Activated T-helper 17 cell treated with anti-CD3 and anti-CD28 coated beads, Interleukin-2, amount 50 U/mL, for 72 hours (primary cell): ENCODE data around the gene SNUPN. TPM values are rescaled to one million over a fixed set of nuclear protein-coding genes. Genes with fewer than 3 reads are reported as not detected.
A peak's percentile ranks its signal among the peaks of the same experiment; 100 is the strongest.
"Not testable (repeated sequence)": the region's sequence is repeated elsewhere in the genome, so short reads cannot be mapped to it uniquely, and the experiment has no call there.

Experiments used
- ATAC-seq: fragments of 150-1000 bp; cut with Tn5 transposase; replicated peaks from 2 replicates; pipeline ENCODE4 v1.10.0; 2021; ENCODE audit warnings: mild to moderate bottlenecking, moderate library complexity
- H3K27ac Mint-ChIP-seq: one replicate; pipeline ENCODE4 v1.8.0; 2022; ENCODE audit warnings: mixed read lengths
- H3K27me3 Mint-ChIP-seq: one replicate; pipeline ENCODE4 v1.8.0; 2022; ENCODE audit warnings: mixed read lengths
- H3K36me3 Mint-ChIP-seq: one replicate; pipeline ENCODE4 v1.8.0; 2022; ENCODE audit warnings: low read depth, mild to moderate bottlenecking, mixed read lengths
- H3K4me1 Mint-ChIP-seq: one replicate; pipeline ENCODE4 v1.8.0; 2022; ENCODE audit warnings: mixed read lengths
- H3K4me3 Mint-ChIP-seq: one replicate; pipeline ENCODE4 v1.8.0; 2022; ENCODE audit warnings: mild to moderate bottlenecking, mixed read lengths
- H3K9me3 Mint-ChIP-seq: one replicate; pipeline ENCODE4 v1.8.0; 2022; ENCODE audit warnings: mixed read lengths
- total RNA-seq, 2 donors: library from RNA; stranded (reverse); gene quantifications; one replicate each; pipeline ENCODE4 v1.2.3, GENCODE V29; 2022

SNUPN gene
- total RNA-seq, 2 donors from 2014 or later, result 26.0 to 34.8 TPM

DNA sequence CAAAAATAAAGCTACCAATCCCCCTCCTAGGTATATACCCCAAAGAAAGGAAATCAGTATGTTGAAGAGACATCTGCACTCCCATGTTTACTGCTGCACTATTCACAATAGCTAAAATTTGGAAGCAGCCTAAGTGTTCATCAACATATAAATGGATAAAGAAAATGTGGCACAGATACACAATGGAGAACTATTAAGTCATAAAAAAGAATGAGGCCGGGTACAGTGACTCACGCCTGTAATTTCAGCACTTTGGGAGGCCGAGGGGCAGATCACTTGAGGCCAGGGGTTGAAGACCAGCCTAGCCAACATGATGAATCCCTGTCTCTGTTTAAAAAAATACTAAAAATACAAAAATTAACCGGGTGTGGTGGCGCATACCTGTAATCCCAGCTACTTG lies 36.5 kb downstream of the SNUPN start:
- no peak for ATAC-seq
- Mint-ChIP-seq H3K27me3 (no peaks in the 10 kb centered on the region), H3K4me1 (peaks cover 10% of the 10 kb centered on the region), H3K27ac (no peak overlapping the region), H3K4me3 (no peak overlapping the region), H3K9me3 (no peaks in the 10 kb centered on the region), H3K36me3 (peaks cover 33% of the 10 kb centered on the region)

DNA sequence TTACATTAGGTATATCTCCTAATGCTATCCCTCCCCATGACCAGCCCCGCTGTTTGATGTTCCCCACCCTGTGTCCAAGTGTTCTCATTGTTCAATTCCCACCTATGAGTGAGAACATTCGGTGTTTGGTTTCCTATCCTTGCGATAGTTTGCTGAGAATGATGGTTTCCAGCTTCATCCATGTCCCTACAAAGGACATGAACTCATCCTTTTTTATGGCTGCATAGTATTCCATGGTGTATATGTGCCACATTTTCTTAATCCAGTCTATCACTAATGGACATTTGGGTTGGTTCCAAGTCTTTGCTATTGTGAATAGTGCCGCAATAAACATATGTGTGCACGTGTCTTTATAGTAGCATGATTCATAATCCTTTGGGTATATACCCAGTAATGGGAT lies 39.1 kb downstream of the SNUPN start:
- peaks cover 15% of the 10 kb centered on the region for H3K36me3 Mint-ChIP-seq
- H3K4me3 Mint-ChIP-seq, H3K4me1 Mint-ChIP-seq, ATAC-seq, H3K27me3 Mint-ChIP-seq, H3K9me3 Mint-ChIP-seq, H3K27ac Mint-ChIP-seq: not testable (repeated sequence)

DNA sequence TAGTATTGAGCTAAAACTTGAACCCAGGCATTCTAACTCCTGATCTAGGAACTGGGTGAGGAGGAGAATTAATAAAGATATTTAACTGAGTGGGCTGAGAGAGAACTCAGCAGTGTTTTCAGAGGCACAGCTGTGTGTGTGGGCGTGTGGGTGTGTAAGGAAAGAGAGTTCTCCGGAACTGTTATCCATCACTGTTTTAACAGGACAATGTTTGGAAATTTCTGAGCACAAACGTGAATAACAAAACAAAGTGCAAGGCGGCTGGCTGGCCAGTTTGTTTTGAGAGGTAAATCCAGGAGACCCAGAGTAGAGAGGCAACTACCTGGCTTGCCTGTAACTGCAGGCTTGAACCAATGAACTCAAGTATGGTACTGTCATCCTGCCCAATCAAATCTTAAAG lies 41.4 kb downstream of the SNUPN start:
- H3K36me3 Mint-ChIP-seq, result peaks cover 15% of the 10 kb centered on the region
- peaks cover 5% of the 10 kb centered on the region for H3K4me1 Mint-ChIP-seq
- H3K9me3 Mint-ChIP-seq, result no peaks in the 10 kb centered on the region
- no peak for ATAC-seq
- no peaks in the 10 kb centered on the region for H3K27me3 Mint-ChIP-seq
- no peak overlapping the region for H3K27ac Mint-ChIP-seq
- no peak overlapping the region for H3K4me3 Mint-ChIP-seq

DNA sequence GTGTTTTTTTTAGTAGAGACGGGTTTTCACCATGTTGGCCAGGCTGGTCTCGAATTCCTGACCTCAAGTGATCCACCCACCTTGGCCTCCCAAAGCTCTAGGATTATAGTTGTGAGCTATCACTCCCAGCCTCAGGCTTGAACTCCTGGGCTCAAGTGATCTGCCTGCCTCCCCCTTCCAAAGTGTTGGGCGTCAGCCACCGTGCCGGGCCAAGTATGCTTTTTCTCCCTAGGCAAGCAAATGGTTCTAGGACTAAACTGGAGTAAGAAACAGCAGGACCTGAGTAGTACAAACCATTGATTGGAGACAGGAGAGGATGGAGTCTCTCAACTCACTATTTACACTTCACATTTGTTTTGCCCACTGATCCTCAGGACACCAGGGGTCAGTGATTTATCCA lies 41.8 kb downstream of the SNUPN start:
- Mint-ChIP-seq H3K4me3 (no peak overlapping the region), H3K36me3 (peaks cover 15% of the 10 kb centered on the region), H3K9me3 (no peaks in the 10 kb centered on the region), H3K27ac (no peak overlapping the region), H3K27me3 (no peaks in the 10 kb centered on the region), H3K4me1 (peaks cover 5% of the 10 kb centered on the region)
- ATAC-seq, result no peak

DNA sequence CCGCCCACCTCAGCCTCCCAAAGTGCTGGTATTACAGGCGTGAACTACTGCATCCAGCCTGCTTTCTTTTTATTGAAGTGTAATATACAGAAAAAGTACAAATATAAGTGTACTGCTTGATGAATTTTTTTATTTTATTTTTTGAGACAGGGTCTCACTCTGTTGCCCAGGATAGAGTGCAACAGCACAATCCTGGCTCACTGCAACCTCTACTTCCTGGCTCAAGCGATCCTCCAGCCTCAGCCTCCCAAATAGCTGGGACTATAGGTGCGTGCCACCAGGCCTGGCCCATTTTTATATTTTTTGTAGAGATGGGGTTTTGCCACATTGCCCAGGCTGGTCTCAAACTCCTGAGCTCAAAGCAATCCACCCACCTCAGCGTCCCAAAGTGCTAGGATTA lies 42.6 kb downstream of the SNUPN start:
- not testable (repeated sequence) for H3K27me3 Mint-ChIP-seq, H3K27ac Mint-ChIP-seq, ATAC-seq

DNA sequence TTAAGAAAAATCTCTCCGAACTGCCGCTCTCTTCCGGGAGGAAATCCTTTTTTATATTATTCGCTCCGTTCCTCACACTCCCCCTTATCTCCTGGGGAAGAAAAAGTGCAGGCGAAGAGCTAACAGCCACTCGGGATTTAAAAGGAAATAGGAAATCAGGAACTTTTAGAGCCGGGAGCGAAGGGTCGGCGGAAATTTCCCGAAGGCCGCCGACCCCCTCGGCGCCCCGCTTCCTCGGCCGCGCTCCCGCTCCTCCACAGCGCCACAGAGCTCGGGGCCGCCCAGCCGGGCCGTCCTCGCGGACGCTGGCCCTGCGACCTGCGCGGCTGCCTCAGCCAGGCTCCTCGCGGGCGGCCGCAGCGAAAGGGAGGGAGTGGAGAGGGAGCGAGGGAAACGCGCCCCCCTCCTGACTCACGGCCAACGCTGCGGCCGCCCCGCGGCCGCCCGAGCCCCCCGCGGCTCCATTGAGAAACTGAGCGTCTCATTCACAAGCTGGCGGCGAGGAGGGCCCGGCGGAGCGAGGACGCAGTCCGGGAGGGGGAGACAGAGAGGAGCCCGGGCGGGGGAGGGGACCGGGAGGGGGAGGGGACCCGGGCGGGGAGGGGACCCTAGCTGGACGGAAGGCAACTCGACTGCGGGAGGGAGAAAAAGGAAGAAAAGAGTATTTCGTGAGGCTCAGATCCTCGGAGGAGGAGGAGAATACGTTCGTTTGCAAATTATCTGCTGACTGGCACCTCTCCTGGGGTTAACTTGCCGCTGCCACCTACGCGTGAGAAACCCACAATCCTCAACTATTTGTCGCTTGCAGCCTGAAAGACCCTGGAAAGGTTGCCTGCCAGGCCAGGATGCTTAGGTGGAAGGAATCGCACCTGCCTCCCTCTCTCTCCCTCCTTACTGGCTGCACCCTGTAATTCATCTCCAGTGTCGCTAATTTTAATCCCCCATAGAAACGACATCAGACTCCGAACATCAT lies 46.3 kb downstream of the SNUPN start, which contains the start of gene PTPN9:
PTPN9 (minus strand) TSS at position 368 of the 973 bp plus-strand sequence. CDS start 539 bp downstream, outside the sequence.
- H3K4me3 Mint-ChIP-seq, result peak within 1 kb of the TSS; percentile 96
- ATAC-seq, result peak; percentile 77
- H3K27ac Mint-ChIP-seq, result peak within 1 kb of the TSS; percentile 98
- no peaks in the 10 kb centered on the region for H3K27me3 Mint-ChIP-seq
- no peaks in the 10 kb centered on the region for H3K9me3 Mint-ChIP-seq
- H3K4me1 Mint-ChIP-seq, result peaks cover 10% of the 10 kb centered on the region
- peaks cover 7% of the 10 kb centered on the region for H3K36me3 Mint-ChIP-seq

More for the DNA sequence above, 42.6 kb downstream of the SNUPN start:
- peaks cover 17% of the 10 kb centered on the region for H3K36me3 Mint-ChIP-seq
- H3K4me1 Mint-ChIP-seq, H3K4me3 Mint-ChIP-seq, H3K9me3 Mint-ChIP-seq: not testable (repeated sequence)

DNA sequence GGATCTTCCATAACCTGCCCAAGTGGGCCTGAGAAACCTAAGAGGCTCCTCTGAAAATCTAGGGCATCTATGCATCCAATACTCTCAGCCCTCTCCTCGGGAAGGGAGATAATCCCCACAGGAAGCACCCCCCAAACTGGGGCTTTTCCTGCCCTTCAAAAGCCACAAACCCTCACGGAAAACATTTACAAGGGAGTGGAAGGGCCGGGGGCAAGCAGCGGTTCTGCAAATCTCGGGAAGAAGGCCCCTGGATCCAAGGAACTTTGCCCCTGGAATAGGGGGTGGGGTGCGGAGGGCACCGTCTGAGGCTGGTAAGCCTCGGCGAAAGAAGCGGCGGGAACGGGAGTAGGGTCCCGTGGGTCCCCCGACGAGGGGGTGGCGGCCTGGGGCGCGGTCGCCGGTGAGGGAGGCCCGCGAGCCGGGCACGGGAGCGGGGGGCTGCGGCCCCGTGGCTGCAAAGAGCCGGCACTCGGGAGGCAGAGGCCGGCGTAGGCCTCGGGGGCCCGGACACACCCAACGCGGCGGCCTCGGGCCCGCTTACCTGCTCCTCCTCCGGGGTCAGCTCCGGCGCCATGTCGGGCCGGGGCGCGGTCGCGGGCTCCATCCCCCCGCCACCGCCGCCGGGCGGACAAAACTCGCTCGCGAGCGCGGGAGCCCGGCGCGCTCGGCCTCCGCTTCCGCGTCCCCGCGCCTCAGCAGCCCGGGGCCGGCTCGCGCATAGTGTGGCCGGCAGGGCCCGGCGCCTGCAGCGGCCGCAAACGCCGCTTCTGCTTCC lies 47.2 kb downstream of the SNUPN start:
- Mint-ChIP-seq H3K27me3 (no peaks in the 10 kb centered on the region), H3K27ac (peak overlapping the region; percentile 98), H3K4me1 (peaks cover 15% of the 10 kb centered on the region), H3K36me3 (peaks cover 7% of the 10 kb centered on the region), H3K4me3 (peak overlapping the region; percentile 96), H3K9me3 (no peaks in the 10 kb centered on the region)
- peak; percentile 60 for ATAC-seq

DNA sequence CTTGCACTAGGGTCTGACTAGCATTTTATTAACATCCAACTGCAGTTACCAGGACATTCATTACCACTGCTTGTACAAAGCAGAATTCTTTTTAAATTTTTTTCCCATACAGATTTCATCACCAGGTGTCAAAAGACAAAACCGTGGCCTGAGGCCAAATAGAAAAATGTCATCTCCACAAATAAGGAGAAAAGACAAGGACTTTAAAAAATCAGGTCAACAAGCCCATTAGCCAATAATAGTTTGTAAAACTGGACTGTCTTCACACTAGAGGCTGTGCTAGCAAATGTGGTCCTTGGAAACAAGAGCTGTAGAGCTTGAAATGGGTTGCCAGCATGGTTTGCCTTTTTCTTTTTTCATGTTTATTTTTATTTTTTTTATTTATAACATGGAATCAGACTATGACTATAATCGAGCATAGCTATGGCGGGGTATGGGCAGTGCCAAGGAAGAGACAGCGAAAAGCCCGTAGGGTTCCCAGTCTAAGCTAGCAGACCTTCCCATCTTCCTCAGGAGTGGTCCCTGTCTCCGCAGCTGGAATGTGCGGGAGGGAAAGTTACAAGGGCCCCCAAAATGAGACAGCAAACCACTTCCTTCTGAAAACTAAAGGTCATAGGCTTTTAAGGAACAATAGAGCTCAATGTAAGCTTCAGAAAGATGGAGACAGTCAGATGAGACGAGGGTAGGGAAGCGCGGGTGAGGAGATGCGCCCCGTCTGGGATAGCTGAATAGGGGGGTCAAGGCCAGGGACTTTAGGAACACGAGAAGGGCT lies 47.9 kb downstream of the SNUPN start:
- peaks cover 7% of the 10 kb centered on the region for H3K36me3 Mint-ChIP-seq
- no peaks in the 10 kb centered on the region for H3K9me3 Mint-ChIP-seq
- no peaks in the 10 kb centered on the region for H3K27me3 Mint-ChIP-seq
- peak overlapping the region; percentile 98 for H3K27ac Mint-ChIP-seq
- ATAC-seq, result no peak
- peak overlapping the region; percentile 96 for H3K4me3 Mint-ChIP-seq
- peaks cover 21% of the 10 kb centered on the region for H3K4me1 Mint-ChIP-seq

DNA sequence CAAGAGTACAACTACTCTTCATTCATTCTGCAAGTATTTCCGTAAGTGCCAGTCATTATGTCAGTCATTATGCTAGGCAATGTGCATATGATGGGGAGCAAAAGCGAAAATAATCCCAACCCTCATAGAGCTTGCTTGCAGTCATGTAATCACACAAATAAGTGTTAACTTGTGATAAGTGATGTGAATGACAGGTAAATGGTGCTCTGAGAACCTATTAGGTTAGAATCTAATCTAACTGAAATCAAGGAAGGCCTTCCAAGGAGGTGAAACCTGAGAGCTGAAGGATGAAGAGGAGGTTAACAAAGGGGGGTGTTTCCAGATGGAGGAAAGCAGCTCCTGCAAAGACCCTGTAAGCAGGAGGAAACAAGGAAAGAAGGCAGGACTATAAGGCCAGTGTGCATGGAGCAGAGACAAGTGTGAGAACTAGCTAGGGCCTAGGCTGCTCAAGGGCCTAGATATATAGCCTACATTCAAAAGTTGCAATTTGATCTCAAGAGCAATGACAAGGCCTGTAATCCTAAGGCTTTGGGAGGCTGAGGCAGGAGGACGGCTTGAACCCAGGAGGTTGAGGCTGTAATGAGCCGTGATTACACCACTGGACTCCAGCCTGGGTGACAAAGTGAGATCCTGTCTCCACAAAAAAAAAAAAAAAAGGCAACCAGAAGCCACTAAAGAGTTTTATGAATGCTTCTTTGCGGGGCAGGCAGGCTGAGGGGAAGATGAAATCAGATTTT lies 51.7 kb downstream of the SNUPN start:
- peaks cover 15% of the 10 kb centered on the region for H3K4me1 Mint-ChIP-seq
- no peaks in the 10 kb centered on the region for H3K27me3 Mint-ChIP-seq
- peak overlapping the region; percentile 23 for H3K27ac Mint-ChIP-seq
- peaks cover 7% of the 10 kb centered on the region for H3K36me3 Mint-ChIP-seq
- peak overlapping the region; percentile 7 for H3K4me3 Mint-ChIP-seq
- H3K9me3 Mint-ChIP-seq, result no peaks in the 10 kb centered on the region
- peak; percentile 39 for ATAC-seq

DNA sequence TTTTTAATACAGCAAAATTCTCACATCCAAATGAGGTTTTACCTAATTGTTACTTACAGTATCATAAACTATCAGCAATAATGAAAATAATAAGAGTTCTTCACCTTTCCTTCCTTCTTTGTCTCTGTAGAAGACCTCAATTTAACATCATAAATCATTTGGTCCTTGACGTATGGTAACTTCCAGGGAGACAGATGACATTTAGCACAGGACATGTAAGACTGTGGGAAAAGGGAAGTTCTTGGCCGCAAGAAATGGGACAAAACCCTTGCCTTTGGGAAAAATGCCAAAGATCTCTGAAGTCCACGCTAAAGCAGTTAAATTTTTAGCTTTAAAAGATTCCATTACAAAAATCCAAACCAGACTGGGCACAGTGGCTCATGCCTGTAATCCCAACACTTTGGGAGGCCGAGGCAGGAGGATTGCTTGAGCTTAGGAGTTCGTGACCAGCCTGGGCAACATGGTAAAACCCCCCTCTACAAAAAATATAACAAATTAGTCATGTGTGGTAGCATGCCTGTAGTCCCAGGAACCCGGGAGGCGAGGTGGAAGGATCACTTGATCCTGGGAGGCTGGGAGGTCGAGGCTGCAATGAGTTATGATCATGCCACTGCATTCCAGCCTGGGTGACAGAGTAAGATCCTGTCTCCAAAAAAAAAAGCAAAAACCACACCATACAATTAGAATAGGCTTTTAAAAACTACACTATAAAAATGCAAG lies 55.2 kb downstream of the SNUPN start:
- no peak overlapping the region for H3K27ac Mint-ChIP-seq
- H3K4me3 Mint-ChIP-seq, result no peak overlapping the region
- no peak for ATAC-seq
- H3K4me1 Mint-ChIP-seq, result peaks cover 11% of the 10 kb centered on the region
- no peaks in the 10 kb centered on the region for H3K36me3 Mint-ChIP-seq
- H3K27me3 Mint-ChIP-seq, result no peaks in the 10 kb centered on the region
- H3K9me3 Mint-ChIP-seq, result no peaks in the 10 kb centered on the region

DNA sequence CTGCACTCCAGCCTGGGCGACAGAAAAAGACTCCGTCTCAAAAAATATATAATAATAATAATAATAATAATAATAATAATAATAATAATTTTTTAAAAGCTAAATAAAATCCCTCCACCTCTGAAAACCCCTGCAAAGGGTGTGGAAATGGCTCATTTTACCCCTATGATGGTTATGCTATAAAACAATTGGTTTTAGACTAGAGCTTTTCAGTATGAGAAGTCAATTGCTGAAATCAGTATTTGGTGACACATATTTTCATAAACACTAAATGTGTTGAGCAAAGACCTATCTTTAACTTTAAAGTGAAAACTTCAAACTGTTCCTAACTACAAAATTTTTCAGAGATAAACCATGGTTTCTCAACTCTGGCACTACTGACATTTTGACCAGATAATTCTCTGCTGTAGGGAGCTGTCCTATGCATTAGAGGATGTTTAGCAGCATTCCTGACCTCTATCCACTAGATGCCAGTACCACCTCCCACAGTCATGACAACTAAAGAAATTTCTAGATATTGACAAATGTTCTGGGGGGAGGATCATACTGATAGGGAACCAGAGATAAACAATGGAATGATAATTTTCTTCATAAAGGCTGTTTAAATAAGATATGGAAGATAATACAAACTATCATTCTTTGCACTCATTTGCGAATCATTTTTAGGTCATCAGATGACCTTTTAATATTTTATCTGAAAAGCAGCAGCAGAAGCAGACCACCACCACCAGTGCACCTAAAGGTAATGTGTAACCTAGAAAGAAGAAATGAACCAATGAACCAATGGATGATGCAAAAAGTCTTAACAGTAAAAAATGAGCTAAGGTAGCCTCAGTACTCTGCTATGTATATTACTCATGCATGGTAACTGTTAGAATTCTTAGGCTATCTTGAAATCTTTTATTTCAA lies 60.2 kb downstream of the SNUPN start:
- ATAC-seq, result peak; percentile 37
- no peaks in the 10 kb centered on the region for H3K9me3 Mint-ChIP-seq
- H3K36me3 Mint-ChIP-seq, result peaks cover 4% of the 10 kb centered on the region
- H3K4me1 Mint-ChIP-seq, result peaks cover 4% of the 10 kb centered on the region
- H3K27me3 Mint-ChIP-seq, result no peaks in the 10 kb centered on the region
- no peak overlapping the region for H3K4me3 Mint-ChIP-seq
- peak overlapping the region; percentile 50 for H3K27ac Mint-ChIP-seq

DNA sequence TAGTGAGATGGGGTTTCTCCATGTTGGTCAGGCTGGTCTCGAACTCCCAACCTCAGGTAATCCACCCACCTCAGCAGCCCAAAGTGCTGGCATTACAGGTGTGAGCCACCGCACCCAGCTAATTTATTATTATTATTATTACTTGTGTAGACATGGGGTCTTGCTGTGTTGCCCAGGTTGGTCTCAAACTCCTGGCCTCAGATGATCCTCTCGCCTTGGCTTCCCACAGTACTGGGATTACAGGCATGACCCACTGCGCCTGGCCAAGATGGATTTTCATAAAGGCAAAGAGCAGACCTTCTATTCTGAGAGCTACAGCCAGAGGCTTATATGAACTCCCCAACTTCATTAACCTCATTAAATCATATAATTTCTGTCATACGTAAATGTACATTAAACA lies 63.6 kb downstream of the SNUPN start:
- Mint-ChIP-seq H3K9me3 (no peaks in the 10 kb centered on the region), H3K36me3 (peaks cover 4% of the 10 kb centered on the region), H3K27ac (no peak overlapping the region), H3K4me3 (no peak overlapping the region), H3K4me1 (peaks cover 5% of the 10 kb centered on the region), H3K27me3 (no peaks in the 10 kb centered on the region)
- ATAC-seq, result no peak
